WTC11 (cell line): ENCODE data around the gene CACNA1C. TPM values are rescaled to one million over a fixed set of nuclear protein-coding genes. Genes with fewer than 3 reads are reported as not detected.

Experiments used
- ATAC-seq: fragments of 200-7000 bp; cut with Tn5 transposase; 2 replicates; pipeline ENCODE4 v1.10.0; 2021; ENCODE audit warnings: mild to moderate bottlenecking, moderate library complexity
- CTCF ChIA-PET: fragments of 300-600 bp; sonication (Branson Sonifier 250); formaldehyde crosslinking; loops from one replicate; lab custom pipeline; 2021; ENCODE audit warnings: antibody characterized with exemption; lab: Charles Lee
- POLR2A ChIA-PET: fragments of 350-600 bp; sonication (Branson Sonifier 250); formaldehyde crosslinking; loops from one replicate; lab custom pipeline; 2021; ENCODE audit warnings: antibody characterized with exemption; lab: Charles Lee
- DNase-seq: peaks from one replicate; pipeline ENCODE4 v3.0.0; 2021; ENCODE audit warnings: low spot score
- H3K27ac Mint-ChIP-seq: 2 replicates; pipeline ENCODE4 v1.8.0; 2021; ENCODE audit warnings: mixed read lengths
- H3K27me3 Mint-ChIP-seq: 2 replicates; pipeline ENCODE4 v1.8.0; 2021; ENCODE audit warnings: low read depth, mild to moderate bottlenecking, moderate library complexity, mixed read lengths
- H3K36me3 Mint-ChIP-seq: 2 replicates; pipeline ENCODE4 v1.8.0; 2021; ENCODE audit warnings: mixed read lengths
- H3K4me1 Mint-ChIP-seq: 2 replicates; pipeline ENCODE4 v1.8.0; 2022; ENCODE audit warnings: mixed read lengths
- H3K4me3 Mint-ChIP-seq: 2 replicates; pipeline ENCODE4 v1.8.0; 2021; ENCODE audit warnings: mild to moderate bottlenecking, moderate library complexity, mixed read lengths
- H3K9me3 Mint-ChIP-seq: 2 replicates; pipeline ENCODE4 v1.8.0; 2021; ENCODE audit warnings: mixed read lengths
- E2F1 ChIP-seq: sonication (generic); formaldehyde crosslinking; IDR thresholded peaks from 2 replicates; pipeline ENCODE4 v1.8.0; 2022; ENCODE audit warnings: mild to moderate bottlenecking, missing genetic modification reagents
- EMX1 ChIP-seq: fragments of 250-450 bp; sonication (Bioruptor Pico); IDR thresholded peaks from 2 replicates; pipeline ENCODE4 v1.8.0; 2021; ENCODE audit warnings: mild to moderate bottlenecking
- ERG ChIP-seq: fragments of 250-450 bp; sonication (Bioruptor Pico); IDR thresholded peaks from 2 replicates; pipeline ENCODE4 v1.8.0; 2021; ENCODE audit warnings: mild to moderate bottlenecking
- ETV6 ChIP-seq: sonication (generic); formaldehyde crosslinking; IDR thresholded peaks from 2 replicates; pipeline ENCODE4 v1.8.1; 2022; ENCODE audit warnings: mild to moderate bottlenecking, missing genetic modification reagents
- FOXJ3 ChIP-seq: sonication (generic); formaldehyde crosslinking; IDR thresholded peaks from 2 replicates; pipeline ENCODE4 v1.9.0; 2021; ENCODE audit warnings: missing genetic modification reagents, mild to moderate bottlenecking, borderline replicate concordance
- FOXK1 ChIP-seq: sonication (generic); formaldehyde crosslinking; IDR thresholded peaks from 2 replicates; pipeline ENCODE4 v1.8.0; 2022; ENCODE audit warnings: mild to moderate bottlenecking, moderate library complexity, missing genetic modification reagents
- HMGXB4 ChIP-seq: sonication (generic); formaldehyde crosslinking; IDR thresholded peaks from 2 replicates; pipeline ENCODE4 v1.8.1; 2023; ENCODE audit warnings: mild to moderate bottlenecking, moderate library complexity, missing genetic modification reagents
- JAZF1 ChIP-seq: fragments of 250-450 bp; sonication (Bioruptor Pico); IDR thresholded peaks from 2 replicates; pipeline ENCODE4 v1.9.0; 2021; ENCODE audit warnings: moderate library complexity, mild to moderate bottlenecking, inconsistent platforms
- KAT7 ChIP-seq: sonication (generic); formaldehyde crosslinking; IDR thresholded peaks from 2 replicates; pipeline ENCODE4 v1.8.1; 2023; ENCODE audit warnings: missing genetic modification reagents, mild to moderate bottlenecking, borderline replicate concordance
- MLX ChIP-seq: sonication (generic); formaldehyde crosslinking; IDR thresholded peaks from 2 replicates; pipeline ENCODE4 v1.8.1; 2023; ENCODE audit warnings: mild to moderate bottlenecking, missing genetic modification reagents, moderate library complexity
- NFE2L1 ChIP-seq: sonication (generic); formaldehyde crosslinking; IDR thresholded peaks from 2 replicates; pipeline ENCODE4 v1.8.1; 2023; ENCODE audit warnings: missing genetic modification reagents
- PREB ChIP-seq: sonication (generic); formaldehyde crosslinking; IDR thresholded peaks from 2 replicates; pipeline ENCODE4 v1.8.1; 2022; ENCODE audit warnings: mild to moderate bottlenecking, missing genetic modification reagents, moderate library complexity, borderline replicate concordance
- PRRX2 ChIP-seq: fragments of 250-450 bp; sonication (Bioruptor Pico); IDR thresholded peaks from 2 replicates; pipeline ENCODE4 v1.8.0; 2021; ENCODE audit warnings: mild to moderate bottlenecking
- RORB ChIP-seq: fragments of 250-450 bp; sonication (Bioruptor Pico); IDR thresholded peaks from 2 replicates; pipeline ENCODE4 v1.9.0; 2021; ENCODE audit warnings: mild to moderate bottlenecking
- SMAD3 ChIP-seq: sonication (generic); formaldehyde crosslinking; IDR thresholded peaks from 2 replicates; pipeline ENCODE4 v1.8.0; 2022; ENCODE audit warnings: missing genetic modification reagents, mild to moderate bottlenecking, borderline replicate concordance
- ZNF219 ChIP-seq: sonication (generic); formaldehyde crosslinking; IDR thresholded peaks from 2 replicates; pipeline ENCODE4 v1.8.0; 2023; ENCODE audit warnings: missing genetic modification reagents, mild to moderate bottlenecking, borderline replicate concordance
- ZNF232 ChIP-seq: sonication (generic); formaldehyde crosslinking; IDR thresholded peaks from 2 replicates; pipeline ENCODE4 v1.8.0; 2022; ENCODE audit warnings: mild to moderate bottlenecking, missing genetic modification reagents
- ZNF317 ChIP-seq: sonication (generic); formaldehyde crosslinking; IDR thresholded peaks from 2 replicates; pipeline ENCODE4 v1.8.1; 2023; ENCODE audit warnings: low read depth, mild to moderate bottlenecking, moderate library complexity, missing genetic modification reagents, borderline replicate concordance
- ZNF396 ChIP-seq: fragments of 250-450 bp; sonication (Bioruptor Pico); IDR thresholded peaks from 2 replicates; pipeline ENCODE4 v1.8.0; 2021; ENCODE audit warnings: mild to moderate bottlenecking, moderate library complexity, borderline replicate concordance
- ZNF425 ChIP-seq: fragments of 250-450 bp; sonication (Bioruptor Pico); conservative IDR thresholded peaks from 2 replicates; pipeline ENCODE4 v1.9.0; 2021; ENCODE audit warnings: mild to moderate bottlenecking
- total RNA-seq: library from RNA; stranded (reverse); gene quantifications from 3 replicates; pipeline ENCODE4 v1.2.3, GENCODE V29; 2021

Gene CACNA1C
- total RNA-seq, 1 experiment from 2014 or later, result 1.7 TPM

GRCh38 chr12:2629051-2629450 lies 576.3 kb downstream of the CACNA1C start (continued):
- no peak for TF ChIP-seq PREB (CRISPR knock-in tag)

- H3K27me3 Mint-ChIP-seq, result no peaks in the 10 kb centered on the region
- no peak for DNase-seq
- CTCF ChIA-PET, result interaction anchor here (1.6 kb wide), 1 partner anchor 10 kb away, joined by 5 read pairs; no protein-coding TSS in a partner anchor
- TF ChIP-seq ERG (no peak), MLX (CRISPR knock-in tag) (no peak), ETV6 (no peak), KAT7 (CRISPR knock-in tag) (no peak), NFE2L1 (CRISPR knock-in tag) (no peak), ZNF425 (no peak), FOXJ3 (no peak), ZNF317 (CRISPR knock-in tag) (no peak), RORB (CRISPR knock-in tag) (no peak), FOXK1 (CRISPR knock-in tag) (no peak), JAZF1 (CRISPR knock-in tag) (no peak), ZNF396 (CRISPR knock-in tag) (no peak), E2F1 (CRISPR knock-in tag) (no peak), EMX1 (no peak), HMGXB4 (CRISPR knock-in tag) (no peak), ZNF219 (CRISPR knock-in tag) (no peak), ZNF232 (no peak), SMAD3 (no peak), PRRX2 (CRISPR knock-in tag) (no peak)
- TF ChIP-seq, all 79 proteins: peak for 0
- Mint-ChIP-seq H3K9me3 (peaks cover 3% of the 10 kb centered on the region), H3K4me3 (no peak overlapping the region), H3K27ac (no peak overlapping the region), H3K36me3 (no peaks in the 10 kb centered on the region), H3K4me1 (peaks cover 12% of the 10 kb centered on the region)
- ATAC-seq, result no peak
- POLR2A ChIA-PET, result no interaction called here
Observed at GRCh38 chr12:2631653-2632350, 579.0 kb downstream of the CACNA1C start.
